IMR-90 (cell line): ENCODE results near the gene TBC1D22A. TPM values are rescaled to one million over a fixed set of nuclear protein-coding genes. Genes with fewer than 3 reads are reported as not detected.

ENCODE experiments used
- ATAC-seq: fragments of 200-7000 bp; cut with Tn5 transposase; 2 replicates; pipeline ENCODE4 v1.9.1; 2020; ENCODE audit warnings: low read depth, mild to moderate bottlenecking, moderate library complexity
- BruUV-seq: library from RNA; stranded (reverse); fragments of 400-500 nt; replicated peaks from 2 replicates; lab custom pipeline; 2021; lab: Mats Ljungman, UMichigan
- CTCF ChIA-PET: fragments of 300-600 bp; formaldehyde crosslinking; extraction: SDS; loops from one replicate; lab custom pipeline; 2021; ENCODE audit warnings: antibody characterized with exemption; lab: Yijun Ruan, JAX
- POLR2A ChIA-PET: fragments of 300-600 bp; sonication (Branson Sonifier 250); formaldehyde crosslinking; loops from one replicate; lab custom pipeline; 2022; ENCODE audit warnings: antibody characterized with exemption; ENCODE audit not compliant: unreplicated experiment; lab: Charles Lee
- DNase-seq: peaks from one replicate; pipeline ENCODE4 v3.0.0; 2013
- H2AFZ ChIP-seq: replicated peaks from 2 replicates; pipeline ENCODE3; 2013; ENCODE audit warnings: low read length, mild to moderate bottlenecking; ENCODE audit not compliant: poor library complexity
- H2AK5ac ChIP-seq: 2 replicates; pipeline ENCODE4 v1.6.1; 2013; ENCODE audit warnings: low read depth, low read length, inconsistent platforms
- H2AK9ac ChIP-seq: replicated peaks from 2 replicates; pipeline ENCODE3; 2013; ENCODE audit warnings: mild to moderate bottlenecking, low read depth, low read length, moderate library complexity; ENCODE audit not compliant: poor library complexity
- H2BK120ac ChIP-seq: 2 replicates; pipeline ENCODE4 v1.6.1; 2013; ENCODE audit warnings: low read depth, low read length, inconsistent platforms
- H2BK15ac ChIP-seq: 3 replicates; pipeline ENCODE4 v1.6.1; 2013; ENCODE audit warnings: low read depth, low read length, inconsistent platforms
- H2BK20ac ChIP-seq: 2 replicates; pipeline ENCODE4 v1.6.1; 2013; ENCODE audit warnings: low read depth, mild to moderate bottlenecking, inconsistent platforms, low read length, moderate library complexity
- H2BK5ac ChIP-seq: 2 replicates; pipeline ENCODE4 v1.6.1; 2013; ENCODE audit warnings: mild to moderate bottlenecking, low read depth, low read length, inconsistent platforms; ENCODE audit not compliant: poor library complexity, severe bottlenecking
- H3K14ac ChIP-seq: replicated peaks from 2 replicates; pipeline ENCODE4 v1.6.1; 2013; ENCODE audit warnings: low read depth, low read length, inconsistent platforms
- H3K18ac ChIP-seq: 2 replicates; pipeline ENCODE4 v1.6.1; 2013; ENCODE audit warnings: low read depth, low read length, control low read depth
- H3K23ac ChIP-seq: 2 replicates; pipeline ENCODE4 v1.6.1; 2013; ENCODE audit warnings: low read depth, low read length, inconsistent platforms
- H3K27ac ChIP-seq: 2 replicates; pipeline ENCODE4 v1.5.1; 2013; ENCODE audit warnings: mild to moderate bottlenecking, control low read depth, low read length; ENCODE audit not compliant: insufficient read depth
- H3K27me3 ChIP-seq: 2 replicates; pipeline ENCODE4 v1.6.1; 2013; ENCODE audit warnings: low read length; ENCODE audit not compliant: control insufficient read depth, insufficient read depth
- H3K36me3 ChIP-seq: 2 replicates; pipeline ENCODE4 v1.6.1; 2013; ENCODE audit warnings: low read length, mixed read lengths; ENCODE audit not compliant: control insufficient read depth, insufficient read depth
- H3K4ac ChIP-seq: 2 replicates; pipeline ENCODE4 v1.6.1; 2013; ENCODE audit warnings: low read depth, low read length, inconsistent platforms
- H3K4me1 ChIP-seq: 2 replicates; pipeline ENCODE4 v1.6.1; 2013; ENCODE audit warnings: low read length, mixed read lengths; ENCODE audit not compliant: control insufficient read depth, insufficient read depth
- H3K4me2 ChIP-seq: 2 replicates; pipeline ENCODE4 v1.6.1; 2013; ENCODE audit warnings: low read depth, mild to moderate bottlenecking, control low read depth, low read length, moderate library complexity
- H3K4me3 ChIP-seq: 2 replicates; pipeline ENCODE4 v1.5.1; 2013; ENCODE audit warnings: low read depth, mild to moderate bottlenecking, control low read depth, low read length, moderate library complexity; ENCODE audit not compliant: insufficient read depth
- H3K56ac ChIP-seq: 2 replicates; pipeline ENCODE4 v1.6.1; 2013; ENCODE audit warnings: low read length, inconsistent platforms; ENCODE audit not compliant: insufficient read depth; ENCODE audit errors: extremely low read depth
- H3K79me1 ChIP-seq, 2 experiments: 2 replicates each; pipeline ENCODE4 v1.6.1; 2013; ENCODE audit warnings: low read length in 2 of 2, inconsistent platforms in 1 of 2, low read depth in 1 of 2
- H3K9ac ChIP-seq: 2 replicates; pipeline ENCODE4 v1.6.1; 2013; ENCODE audit warnings: low read depth, low read length, control low read depth
- H3K9me1 ChIP-seq: 2 replicates; pipeline ENCODE4 v1.6.1; 2013; ENCODE audit warnings: low read length, inconsistent platforms; ENCODE audit not compliant: insufficient read depth
- H3K9me3 ChIP-seq: 2 replicates; pipeline ENCODE4 v1.6.1; 2013; ENCODE audit warnings: low read length; ENCODE audit not compliant: control insufficient read depth, insufficient read depth
- H4K20me1 ChIP-seq: 2 replicates; pipeline ENCODE4 v1.6.1; 2013; ENCODE audit warnings: low read length, inconsistent platforms; ENCODE audit not compliant: insufficient read depth
- H4K5ac ChIP-seq: 2 replicates; pipeline ENCODE4 v1.6.1; 2013; ENCODE audit warnings: mild to moderate bottlenecking, low read depth, low read length, control low read depth
- H4K8ac ChIP-seq, 2 experiments: 2 replicates each; pipeline ENCODE4 v1.6.1; 2013; ENCODE audit warnings: low read depth in 2 of 2, low read length in 2 of 2, control low read depth in 1 of 2, inconsistent platforms in 1 of 2
- H4K91ac ChIP-seq: 2 replicates; pipeline ENCODE4 v1.6.1; 2013; ENCODE audit warnings: low read depth, low read length, inconsistent platforms; ENCODE audit not compliant: insufficient read depth
- BHLHE40 ChIP-seq: fragments of 150-350 bp; IDR thresholded peaks from 2 replicates; pipeline ENCODE4 v1.6.1; 2016; ENCODE audit warnings: mild to moderate bottlenecking, low read depth, low read length
- CEBPB ChIP-seq: IDR thresholded peaks from 2 replicates; pipeline ENCODE4 v1.6.1; 2012; ENCODE audit warnings: low read depth, low read length, improper control_type of control experiment
- CHD1 ChIP-seq: IDR thresholded peaks from 2 replicates; pipeline ENCODE4 v1.6.1; 2012; ENCODE audit warnings: low read depth, low read length, improper control_type of control experiment
- CTCF ChIP-seq: conservative IDR thresholded peaks from 2 replicates; pipeline ENCODE4 v1.5.1; 2012; ENCODE audit warnings: mild to moderate bottlenecking, low read depth, low read length, improper control_type of control experiment
- ELK1 ChIP-seq: fragments of 150-350 bp; IDR thresholded peaks from 2 replicates; pipeline ENCODE4 v1.6.1; 2016; ENCODE audit warnings: low read depth, mild to moderate bottlenecking, low read length, moderate library complexity, borderline replicate concordance
- FOS ChIP-seq: fragments of 150-350 bp; IDR thresholded peaks from 2 replicates; pipeline ENCODE4 v1.6.1; 2016; ENCODE audit warnings: low read depth, low read length
- MAFK ChIP-seq: IDR thresholded peaks from 2 replicates; pipeline ENCODE4 v1.6.1; 2012; ENCODE audit warnings: low read depth, low read length, improper control_type of control experiment
- MAZ ChIP-seq: IDR thresholded peaks from 2 replicates; pipeline ENCODE4 v1.6.1; 2012; ENCODE audit warnings: low read depth, mild to moderate bottlenecking, low read length, improper control_type of control experiment, moderate library complexity, borderline replicate concordance
- MXI1 ChIP-seq: IDR thresholded peaks from 2 replicates; pipeline ENCODE4 v1.6.1; 2012; ENCODE audit warnings: low read depth, mild to moderate bottlenecking, low read length, moderate library complexity, borderline replicate concordance
- NFE2L2 ChIP-seq: fragments of 150-350 bp; IDR thresholded peaks from 2 replicates; pipeline ENCODE4 v1.6.1; 2016; ENCODE audit warnings: low read depth, mild to moderate bottlenecking, low read length
- POLR2A ChIP-seq: IDR thresholded peaks from 2 replicates; pipeline ENCODE4 v1.6.1; 2012; ENCODE audit warnings: mild to moderate bottlenecking, low read depth, low read length
- RAD21 ChIP-seq: IDR thresholded peaks from 2 replicates; pipeline ENCODE4 v1.6.1; 2012; ENCODE audit warnings: low read length, improper control_type of control experiment
- RCOR1 ChIP-seq: IDR thresholded peaks from 2 replicates; pipeline ENCODE4 v1.6.1; 2012; ENCODE audit warnings: mild to moderate bottlenecking, low read length, improper control_type of control experiment; ENCODE audit not compliant: insufficient replicate concordance
- RFX5 ChIP-seq: IDR thresholded peaks from 2 replicates; pipeline ENCODE4 v1.8.0; 2012; ENCODE audit warnings: low read depth, mild to moderate bottlenecking, low read length, moderate library complexity
- SMC3 ChIP-seq: fragments of 150-350 bp; IDR thresholded peaks from 2 replicates; pipeline ENCODE4 v1.6.1; 2016; ENCODE audit warnings: low read depth, mild to moderate bottlenecking, antibody characterized with exemption, low read length, moderate library complexity
- USF2 ChIP-seq: fragments of 150-350 bp; IDR thresholded peaks from 2 replicates; pipeline ENCODE4 v1.6.1; 2017; ENCODE audit warnings: mild to moderate bottlenecking, antibody characterized with exemption, low read length, low read depth
- WGBS, 2 experiments: methylation state at CpG; one replicate each; pipeline versions ENCODE4 v1.1.5 to v1.1.7; 2013; ENCODE audit warnings: missing lambda C conversion rate in 2 of 2; ENCODE audit not compliant: insufficient read length in 1 of 2; ENCODE audit errors: extremely low coverage in 2 of 2; 5-methylcytosine and 5-hydroxymethylcytosine counted together
- dilution Hi-C: fragments of 300-500 bp; cut with HindIII; formaldehyde crosslinking; loops from one replicate; pipeline ENCODE4 v1.14.3; 2018; ENCODE audit warnings: low sequenced_read_pairs; ENCODE audit not compliant: unreplicated experiment
- in situ Hi-C: fragments of 300-500 bp; cut with MboI; formaldehyde crosslinking; loops from 3 replicates; pipeline ENCODE4 v1.14.3; 2019; ENCODE audit warnings: low sequenced_read_pairs, inconsistent platforms, mixed read lengths
- intact Hi-C: fragments of 100-400 bp; cut with micrococcal nuclease; formaldehyde crosslinking; loops from 2 replicates; pipeline ENCODE4 v1.10.0; 2022
- polyA plus RNA-seq, 3 experiments: library from polyadenylated mRNA; depleted of rRNA; stranded (reverse); fragments of >200 nt; gene quantifications; 2 replicates each; pipeline ENCODE4 v1.2.3, GENCODE V29; 2012; ENCODE audit warnings: low replicate concordance in 1 of 3
- total RNA-seq: library from RNA; depleted of rRNA; stranded (reverse); fragments of >200 nt; gene quantifications from 2 replicates; pipeline ENCODE4 v1.2.3, GENCODE V29; 2012

The TBC1D22A gene
- total and polyA plus RNA-seq, 2 of the 4 experiments (the other 2 are of a cell fraction): 9.0 to 16.7 TPM

- Histone ChIP-seq H3K4me2 (no peak overlapping the region), H2AK9ac (no peak overlapping the region), H3K4ac (no peak overlapping the region), H2AFZ (no peak overlapping the region), H4K8ac (no peak overlapping the region), H3K4me3 (no peak overlapping the region), H3K36me3 (no peaks in the 10 kb centered on the region), H3K27me3 (peaks cover 7% of the 10 kb centered on the region; the same call in 1 of the 2 replicates), H4K91ac (no peak overlapping the region), H3K79me1 (no peaks in the 10 kb centered on the region), H3K56ac (no peak overlapping the region), H3K9me1 (0 out of 2 replicates have a peak, but pooled peaks cover under 1% of the 10 kb centered on the region), H4K5ac (no peak overlapping the region), H3K18ac (no peak overlapping the region), H3K9me3 (peaks cover 3% of the 10 kb centered on the region; the same call in 1 of the 2 replicates), H2BK120ac (no peak overlapping the region), H3K4me1 (no peaks in the 10 kb centered on the region), H4K20me1 (no peaks in the 10 kb centered on the region), H2BK20ac (no peak overlapping the region), H3K27ac (no peak overlapping the region), H3K14ac (no peak overlapping the region), H3K23ac (no peak overlapping the region), H3K9ac (no peak overlapping the region), H2AK5ac (no peak overlapping the region), H2BK15ac (no peak overlapping the region), H2BK5ac (no peak overlapping the region)
- dilution Hi-C loops: no loop called here
- no peak for ATAC-seq
- in situ Hi-C loops: no loop called here
- no TSS peak for BruUV-seq
- ChIA-PET POLR2A (no interaction called here), CTCF (no interaction called here)
- intact Hi-C loops: no loop called here
- 80% methylated on average over 1 of the region's 11 CpGs; no CpG with 5 or more reads in 1 of the 2 experiments for WGBS, 2 experiments
- TF ChIP-seq MXI1: no peak
- no peak for TF ChIP-seq RAD21
- no peak for TF ChIP-seq NFE2L2
- TF ChIP-seq SMC3: no peak
- TF ChIP-seq CHD1: no peak
- no peak for TF ChIP-seq POLR2A
- TF ChIP-seq FOS: no peak
- TF ChIP-seq CTCF: no peak
- TF ChIP-seq MAZ: no peak
- TF ChIP-seq RCOR1: no peak
- no peak for TF ChIP-seq RFX5
- TF ChIP-seq ELK1: no peak
- no peak for TF ChIP-seq BHLHE40
- TF ChIP-seq CEBPB: no peak
- no peak for TF ChIP-seq MAFK
- no peak for TF ChIP-seq USF2
- no peak for DNase-seq
Measured at GRCh38 chr22:47190957-47191670, 428.7 kb downstream of the TBC1D22A start.
